ENCODE data around the gene METTL25B.

The METTL25B gene

DNA sequence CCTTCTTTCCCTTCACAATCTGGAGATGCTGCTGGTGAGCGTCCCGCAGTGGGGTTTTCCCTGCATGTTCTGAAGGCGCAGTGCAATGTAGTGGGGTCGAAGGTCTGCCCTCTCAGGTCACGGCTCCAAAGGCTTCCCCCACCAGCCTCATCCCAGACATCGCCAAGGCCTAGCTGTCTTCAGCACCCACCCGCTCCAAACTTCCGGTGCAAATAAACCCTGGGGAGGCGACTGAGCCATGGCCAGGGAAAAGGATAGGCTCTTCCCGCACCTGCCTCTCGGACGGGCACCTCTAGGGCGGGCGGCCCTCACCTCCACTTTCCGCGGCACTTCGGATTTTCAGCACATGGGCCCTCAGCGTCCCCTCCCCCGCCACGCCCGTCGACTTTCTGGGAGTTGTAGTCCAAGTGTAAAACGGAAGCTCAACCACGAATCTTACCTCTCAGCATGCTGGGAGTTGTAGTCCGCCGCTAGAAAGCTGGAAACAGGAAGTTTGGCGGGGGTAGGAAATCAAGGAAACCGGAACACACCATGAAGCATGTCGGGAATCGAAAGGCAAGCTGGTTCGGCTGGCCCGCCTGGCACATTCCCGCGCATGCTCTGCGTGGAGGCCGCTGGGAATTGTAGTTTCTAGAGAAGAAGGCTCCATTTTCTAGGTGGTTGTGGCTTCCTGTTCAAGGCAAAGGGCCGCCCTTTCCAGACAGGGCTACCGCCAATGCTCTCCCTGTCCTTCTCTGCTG, 12.6 kb downstream of the METTL25B start, which contains the start of gene MRPL24:
MRPL24 (minus strand) TSS at position 348 of the 740 bp plus-strand sequence. CDS start 2,384 bp downstream, outside the sequence.
- TF ChIP-seq, protein P1, sequence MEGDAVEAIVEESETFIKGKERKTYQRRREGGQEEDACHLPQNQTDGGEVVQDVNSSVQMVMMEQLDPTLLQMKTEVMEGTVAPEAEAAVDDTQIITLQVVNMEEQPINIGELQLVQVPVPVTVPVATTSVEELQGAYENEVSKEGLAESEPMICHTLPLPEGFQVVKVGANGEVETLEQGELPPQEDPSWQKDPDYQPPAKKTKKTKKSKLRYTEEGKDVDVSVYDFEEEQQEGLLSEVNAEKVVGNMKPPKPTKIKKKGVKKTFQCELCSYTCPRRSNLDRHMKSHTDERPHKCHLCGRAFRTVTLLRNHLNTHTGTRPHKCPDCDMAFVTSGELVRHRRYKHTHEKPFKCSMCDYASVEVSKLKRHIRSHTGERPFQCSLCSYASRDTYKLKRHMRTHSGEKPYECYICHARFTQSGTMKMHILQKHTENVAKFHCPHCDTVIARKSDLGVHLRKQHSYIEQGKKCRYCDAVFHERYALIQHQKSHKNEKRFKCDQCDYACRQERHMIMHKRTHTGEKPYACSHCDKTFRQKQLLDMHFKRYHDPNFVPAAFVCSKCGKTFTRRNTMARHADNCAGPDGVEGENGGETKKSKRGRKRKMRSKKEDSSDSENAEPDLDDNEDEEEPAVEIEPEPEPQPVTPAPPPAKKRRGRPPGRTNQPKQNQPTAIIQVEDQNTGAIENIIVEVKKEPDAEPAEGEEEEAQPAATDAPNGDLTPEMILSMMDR (conservative IDR thresholded peaks at IDR 0.05; ENCODE audit: low read depth, low read length), result no peak
- H3K4me3 ChIP-seq (ENCODE audit: low read depth, low read length), result peak within 1 kb of the TSS; percentile 91
- DNase-seq (ENCODE audit: low read depth), result peak; percentile 100

DNA sequence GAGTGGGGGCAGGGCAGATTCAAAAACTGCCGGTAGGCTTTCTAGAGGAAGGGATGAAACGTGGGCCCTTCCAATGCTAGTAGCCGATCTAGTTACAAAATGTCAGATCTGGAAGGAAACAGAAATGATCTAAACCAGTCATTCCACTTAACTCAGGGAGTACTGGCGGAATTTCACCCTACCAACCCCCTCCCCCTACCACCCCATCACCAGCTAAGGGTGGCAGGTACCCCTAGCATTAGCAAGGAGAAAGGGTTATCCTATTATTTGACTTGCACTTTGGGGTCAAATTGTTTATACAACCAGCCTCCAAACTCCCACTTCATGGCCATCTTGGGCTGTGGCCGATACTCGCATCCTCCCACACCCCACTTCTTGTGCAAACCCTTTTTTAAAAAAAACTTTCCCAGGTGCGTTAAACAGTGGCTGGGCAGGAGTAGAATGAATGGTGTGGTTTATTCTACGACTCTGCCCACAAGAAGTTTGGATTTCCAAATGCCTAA, 13.3 kb downstream of the METTL25B start:
- TF ChIP-seq, protein P1 (conservative IDR thresholded peaks at IDR 0.05; ENCODE audit: low read depth, low read length), result no peak
- H3K4me3 ChIP-seq (ENCODE audit: low read depth, low read length), result peak overlapping the region; percentile 48
- no peak for DNase-seq (ENCODE audit: low read depth)

DNA sequence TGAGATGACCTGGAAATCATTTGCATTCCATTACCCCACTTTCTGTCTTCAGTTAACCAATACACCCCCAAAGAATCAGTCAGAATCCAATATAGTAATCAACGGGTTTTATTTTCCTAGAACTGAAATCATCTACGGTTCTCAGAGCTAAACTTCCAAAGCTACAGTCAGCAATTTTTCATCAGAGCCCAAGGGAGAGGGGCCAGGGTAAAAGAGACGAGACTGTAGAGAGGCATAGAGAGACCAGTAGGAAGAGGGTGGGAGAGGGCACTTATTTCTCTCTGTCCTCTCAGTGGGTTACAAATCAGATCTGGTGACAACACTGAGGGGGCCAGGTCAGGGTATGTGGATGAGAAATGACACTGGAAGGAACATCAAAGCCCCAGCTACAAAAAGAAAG, 13.7 kb downstream of the METTL25B start:
- no peak overlapping the region for H3K4me3 ChIP-seq (ENCODE audit: low read depth, low read length)
- TF ChIP-seq, protein P1 (conservative IDR thresholded peaks at IDR 0.05; ENCODE audit: low read depth, low read length), result no peak
- no peak for DNase-seq (ENCODE audit: low read depth)

DNA sequence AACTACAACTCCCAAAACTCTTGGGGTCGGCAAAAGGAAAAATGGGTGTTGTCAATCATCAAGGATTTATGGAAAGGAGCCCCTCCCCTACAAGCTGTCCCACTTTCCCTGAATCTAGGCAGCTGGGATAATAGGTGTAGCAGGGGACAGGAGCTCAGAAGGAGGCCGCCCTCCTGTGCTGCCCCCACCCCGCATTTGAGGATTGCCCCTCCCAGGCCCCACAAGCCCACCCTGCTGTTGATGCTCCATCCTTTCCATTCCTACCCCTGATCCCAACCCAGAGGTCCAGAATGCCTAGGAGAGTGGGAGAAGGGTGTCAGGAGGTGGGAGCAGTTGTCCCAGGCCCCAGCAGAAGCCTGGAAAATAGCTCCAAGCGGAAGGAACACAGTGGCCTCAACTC, 14.5 kb downstream of the METTL25B start:
- H3K4me3 ChIP-seq (ENCODE audit: low read depth, low read length), result no peak overlapping the region
- no peak for DNase-seq (ENCODE audit: low read depth)
- TF ChIP-seq, protein P1 (conservative IDR thresholded peaks at IDR 0.05; ENCODE audit: low read depth, low read length), result no peak

DNA sequence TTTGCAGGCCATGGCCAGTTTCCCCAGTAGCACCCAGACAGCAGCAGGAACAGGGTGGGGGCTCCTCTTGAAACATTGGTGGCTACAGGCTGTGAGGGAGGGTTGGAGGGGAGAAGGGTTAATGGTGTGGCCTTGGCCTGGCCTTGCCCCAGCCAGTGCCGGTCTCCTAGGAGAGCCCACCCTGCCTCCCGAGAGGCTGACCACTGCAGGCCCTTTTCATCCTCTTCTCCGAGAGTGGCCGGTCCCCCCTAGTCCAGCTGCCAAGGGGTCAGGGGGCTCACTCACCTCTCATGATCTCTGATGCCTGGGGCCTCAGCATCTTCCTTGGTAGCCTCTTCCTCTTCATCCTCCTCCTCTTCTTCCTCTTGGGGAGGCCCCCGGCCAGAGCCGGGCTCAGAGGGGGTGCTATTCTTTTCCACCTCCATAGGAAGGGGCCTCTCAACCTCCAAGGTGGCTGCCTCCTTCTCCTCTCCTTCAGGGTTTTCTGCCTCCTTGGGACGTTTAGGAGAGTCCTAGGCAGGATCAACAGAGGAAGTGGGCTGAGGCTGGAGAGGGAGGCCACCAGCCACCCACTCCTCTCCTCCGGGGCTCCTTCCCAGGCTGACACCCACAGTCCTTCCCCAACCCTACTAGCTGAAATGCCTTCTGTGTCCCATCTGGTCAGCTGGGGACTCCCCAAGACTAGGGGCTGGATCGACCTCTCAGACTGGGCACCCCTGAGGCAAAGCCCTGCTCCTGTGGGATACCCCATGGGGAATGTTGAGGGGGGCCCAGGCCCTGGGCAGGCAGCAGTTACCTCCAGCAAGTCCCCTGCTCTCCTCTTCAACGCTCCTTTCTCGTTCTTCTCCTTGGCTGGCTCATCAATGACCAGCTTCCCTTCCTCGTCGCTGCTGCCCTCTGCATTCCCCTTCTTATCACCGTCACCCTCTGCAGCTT, 15.4 kb downstream of the METTL25B start:
- H3K4me3 ChIP-seq (ENCODE audit: low read depth, low read length), result no peak overlapping the region
- TF ChIP-seq, protein P1 (conservative IDR thresholded peaks at IDR 0.05; ENCODE audit: low read depth, low read length), result no peak
- DNase-seq (ENCODE audit: low read depth), result no peak

DNA sequence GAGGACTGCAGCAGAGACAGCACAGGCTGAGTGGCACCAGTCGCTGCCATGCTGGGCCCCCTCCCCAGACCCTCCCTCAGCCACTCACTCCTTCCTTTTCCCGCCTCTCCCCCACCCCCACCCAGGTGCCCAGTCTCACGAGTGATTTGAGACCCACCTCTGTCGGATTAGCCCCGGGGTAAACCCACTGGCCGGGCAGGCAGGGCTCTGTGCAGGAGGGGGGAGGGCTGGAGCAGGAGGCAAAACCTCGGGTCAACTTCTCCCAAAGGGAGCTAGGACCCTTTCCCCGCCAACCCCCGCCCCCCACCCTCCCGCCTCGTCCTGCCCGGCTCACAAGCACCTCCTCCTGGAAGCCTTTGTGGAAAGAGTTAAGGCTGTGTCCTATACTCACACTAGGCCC, 16.1 kb downstream of the METTL25B start:
- H3K4me3 ChIP-seq (ENCODE audit: low read depth, low read length), result no peak overlapping the region
- TF ChIP-seq, protein P1 (conservative IDR thresholded peaks at IDR 0.05; ENCODE audit: low read depth, low read length), result no peak
- DNase-seq (ENCODE audit: low read depth), result no peak
